Peyer's patch (tissue), 4 donors: ENCODE results near the gene PLEKHS1. TPM values are rescaled to one million over a fixed set of nuclear protein-coding genes. Genes with fewer than 3 reads are reported as not detected.
"Not testable (repeated sequence)": the region's sequence is repeated elsewhere in the genome, so short reads cannot be mapped to it uniquely, and the experiment has no call there.

Experiments
- DNase-seq, 3 donors: peaks; one replicate each; pipeline ENCODE4 v3.0.0-alpha.2; 2017 to 2019
- H3K27ac ChIP-seq, 4 donors: fragments of 200-600 bp; sonication (generic); one replicate each; pipeline ENCODE4 v1.5.1; 2016 to 2019
- H3K27me3 ChIP-seq, 2 donors: fragments of 200-600 bp; sonication (generic); one replicate each; pipeline ENCODE4 v1.5.1; 2019
- H3K36me3 ChIP-seq, 3 donors: fragments of 200-600 bp; sonication (generic); one replicate each; pipeline ENCODE4 v1.5.1; 2016 to 2019
- H3K4me1 ChIP-seq, 4 donors: fragments of 200-600 bp; sonication (generic); one replicate each; pipeline ENCODE4 v1.5.1; 2016 to 2019
- H3K4me3 ChIP-seq, 4 donors: fragments of 200-600 bp; sonication (generic); 1 replicate in 3 of 4; 2 replicates in 1 of 4; pipeline ENCODE4 v1.5.1; 2016 to 2019; ENCODE audit warnings: mild to moderate bottlenecking in 1 of 4
- H3K9me3 ChIP-seq, 4 donors: fragments of 200-600 bp; sonication (generic); one replicate each; pipeline ENCODE4 v1.5.1; 2016 to 2019; ENCODE audit warnings: mild to moderate bottlenecking in 1 of 4
- POLR2A ChIP-seq, 2 donors: fragments of 450-650 bp; IDR thresholded peaks; one replicate each; pipeline ENCODE4 v1.5.1; 2017; ENCODE audit warnings: antibody characterized with exemption in 2 of 2, mild to moderate bottlenecking in 2 of 2, moderate library complexity in 2 of 2
- total RNA-seq, 4 donors: library from RNA; depleted of rRNA; stranded (reverse); fragments of >200 nt; gene quantifications; one replicate each; pipeline ENCODE4 v1.1.0, GENCODE V29; 2016
- TF ChIP-seq, protein P1 (sequence below), 6 experiments: fragments of 450-650 bp in 4 of 6; fragments of 200-600 bp in 2 of 6; sonication (generic) in 1 of 6; IDR thresholded peaks; one replicate each; pipeline ENCODE4 v1.5.1; 2017 to 2019; ENCODE audit warnings: antibody characterized with exemption in 6 of 6, mild to moderate bottlenecking in 3 of 6, moderate library complexity in 1 of 6

Gene PLEKHS1
- total RNA-seq, 4 donors from 2014 or later = 20.6 to 129 (median 50.4) TPM

DNA sequence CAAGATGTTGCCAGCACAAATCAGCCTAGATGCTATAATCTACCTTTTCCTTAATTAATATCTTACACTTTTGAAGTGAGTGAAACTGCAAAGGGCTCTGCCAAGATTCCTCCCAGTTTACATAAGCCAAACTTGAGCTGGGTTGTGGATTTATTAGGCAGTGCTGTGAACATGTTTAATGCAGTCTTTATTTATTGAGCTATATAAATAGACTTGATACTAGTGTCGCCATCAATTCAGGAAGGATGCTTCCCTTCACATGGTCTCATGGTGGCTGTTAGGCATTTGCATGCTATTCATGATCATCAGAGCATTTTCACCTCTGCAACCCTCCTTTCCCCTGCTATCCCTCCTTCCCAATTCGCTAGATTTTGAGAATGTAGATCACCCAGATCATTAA, 40.2 kb downstream of the PLEKHS1 start:
- Histone ChIP-seq H3K9me3 (no peaks in the 10 kb centered on the region), H3K4me3 (no peak overlapping the region), H3K36me3 (no peaks in the 10 kb centered on the region), H3K27ac (no peak overlapping the region), H3K4me1 (no peaks in the 10 kb centered on the region), H3K27me3 (no peaks in the 10 kb centered on the region)
- no peak for TF ChIP-seq POLR2A (IDR thresholded peaks at IDR 0.05)
- TF ChIP-seq, protein P1, sequence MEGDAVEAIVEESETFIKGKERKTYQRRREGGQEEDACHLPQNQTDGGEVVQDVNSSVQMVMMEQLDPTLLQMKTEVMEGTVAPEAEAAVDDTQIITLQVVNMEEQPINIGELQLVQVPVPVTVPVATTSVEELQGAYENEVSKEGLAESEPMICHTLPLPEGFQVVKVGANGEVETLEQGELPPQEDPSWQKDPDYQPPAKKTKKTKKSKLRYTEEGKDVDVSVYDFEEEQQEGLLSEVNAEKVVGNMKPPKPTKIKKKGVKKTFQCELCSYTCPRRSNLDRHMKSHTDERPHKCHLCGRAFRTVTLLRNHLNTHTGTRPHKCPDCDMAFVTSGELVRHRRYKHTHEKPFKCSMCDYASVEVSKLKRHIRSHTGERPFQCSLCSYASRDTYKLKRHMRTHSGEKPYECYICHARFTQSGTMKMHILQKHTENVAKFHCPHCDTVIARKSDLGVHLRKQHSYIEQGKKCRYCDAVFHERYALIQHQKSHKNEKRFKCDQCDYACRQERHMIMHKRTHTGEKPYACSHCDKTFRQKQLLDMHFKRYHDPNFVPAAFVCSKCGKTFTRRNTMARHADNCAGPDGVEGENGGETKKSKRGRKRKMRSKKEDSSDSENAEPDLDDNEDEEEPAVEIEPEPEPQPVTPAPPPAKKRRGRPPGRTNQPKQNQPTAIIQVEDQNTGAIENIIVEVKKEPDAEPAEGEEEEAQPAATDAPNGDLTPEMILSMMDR (IDR thresholded peaks at IDR 0.05) = no peak
- DNase-seq = no peak

DNA sequence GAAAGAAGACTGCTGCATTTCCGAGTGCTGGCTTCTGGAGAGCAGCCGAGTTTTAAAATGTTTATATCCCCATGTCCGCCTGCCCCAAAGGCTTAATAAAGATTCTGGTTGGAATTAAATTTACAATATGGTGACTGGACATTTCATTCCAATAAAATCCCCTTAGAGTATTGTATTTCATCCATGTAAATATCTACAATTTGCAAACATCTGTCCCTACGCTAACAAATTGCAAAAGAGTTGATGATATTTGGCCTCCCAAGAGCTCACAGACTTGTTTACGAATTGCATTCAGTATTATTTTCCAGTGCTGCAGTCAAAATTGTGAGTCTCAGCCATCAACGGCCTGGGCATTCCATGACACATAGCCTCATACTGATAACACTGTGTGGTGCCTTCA, 50.1 kb downstream of the PLEKHS1 start:
- Histone ChIP-seq H3K27ac (no peak overlapping the region), H3K9me3 (no peaks in the 10 kb centered on the region), H3K4me1 (no peaks in the 10 kb centered on the region), H3K27me3 (no peaks in the 10 kb centered on the region), H3K36me3 (no peaks in the 10 kb centered on the region), H3K4me3 (no peak overlapping the region)
- no peak for DNase-seq
- TF ChIP-seq POLR2A (IDR thresholded peaks at IDR 0.05) = no peak
- TF ChIP-seq, protein P1 (IDR thresholded peaks at IDR 0.05) = no peak

DNA sequence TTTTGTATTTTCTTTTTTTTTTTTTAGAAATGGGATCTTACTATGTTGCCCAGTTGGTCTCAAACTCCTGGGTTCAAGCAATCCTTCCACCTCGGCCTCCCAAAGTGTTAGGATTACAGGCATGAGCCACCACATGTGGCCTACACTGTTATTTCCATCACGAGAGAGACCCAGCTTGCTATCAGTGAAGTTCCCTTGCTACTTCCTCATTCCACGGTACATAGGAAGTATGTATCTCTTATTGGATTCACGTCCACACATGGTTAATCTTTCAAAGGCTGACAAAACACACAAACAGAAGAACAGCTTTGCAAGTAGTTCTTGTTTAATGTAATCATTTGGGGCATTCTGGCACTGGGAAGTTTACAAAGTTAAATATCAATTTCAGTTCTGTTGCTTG, 51.5 kb downstream of the PLEKHS1 start:
- no peak for DNase-seq
- Histone ChIP-seq H3K36me3 (no peaks in the 10 kb centered on the region), H3K4me1 (no peaks in the 10 kb centered on the region), H3K27ac (no peak overlapping the region), H3K27me3 (no peaks in the 10 kb centered on the region), H3K9me3 (no peaks in the 10 kb centered on the region), H3K4me3 (no peak overlapping the region)
- TF ChIP-seq, protein P1 (IDR thresholded peaks at IDR 0.05) = no peak
- TF ChIP-seq POLR2A (IDR thresholded peaks at IDR 0.05) = no peak

DNA sequence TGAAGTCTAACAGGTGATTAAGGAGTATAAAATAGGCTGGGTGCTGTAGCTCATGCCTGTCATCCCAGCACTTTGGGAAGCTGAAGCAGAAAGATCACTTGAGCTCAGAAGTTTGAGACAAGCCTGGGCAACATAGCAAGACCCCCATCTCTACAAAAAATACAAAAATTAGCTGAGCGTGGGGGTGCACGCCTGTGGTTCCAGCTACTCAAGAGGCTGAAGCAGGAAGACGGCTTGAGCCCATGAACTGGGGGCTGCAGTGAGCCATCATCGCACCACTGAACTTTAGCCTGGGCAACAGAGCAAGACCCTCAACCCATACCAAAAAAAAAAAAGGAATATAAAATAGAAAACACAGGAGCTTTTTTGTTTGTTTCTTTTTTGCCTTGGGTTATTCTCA, 55.0 kb downstream of the PLEKHS1 start:
- Histone ChIP-seq H3K4me3 (no peak overlapping the region), H3K27ac (no peak overlapping the region), H3K4me1 (no peaks in the 10 kb centered on the region), H3K9me3 (no peaks in the 10 kb centered on the region), H3K27me3 (no peaks in the 10 kb centered on the region), H3K36me3 (no peaks in the 10 kb centered on the region)
- DNase-seq = no peak
- no peak for TF ChIP-seq POLR2A (IDR thresholded peaks at IDR 0.05)
- TF ChIP-seq, protein P1 (IDR thresholded peaks at IDR 0.05) = no peak

DNA sequence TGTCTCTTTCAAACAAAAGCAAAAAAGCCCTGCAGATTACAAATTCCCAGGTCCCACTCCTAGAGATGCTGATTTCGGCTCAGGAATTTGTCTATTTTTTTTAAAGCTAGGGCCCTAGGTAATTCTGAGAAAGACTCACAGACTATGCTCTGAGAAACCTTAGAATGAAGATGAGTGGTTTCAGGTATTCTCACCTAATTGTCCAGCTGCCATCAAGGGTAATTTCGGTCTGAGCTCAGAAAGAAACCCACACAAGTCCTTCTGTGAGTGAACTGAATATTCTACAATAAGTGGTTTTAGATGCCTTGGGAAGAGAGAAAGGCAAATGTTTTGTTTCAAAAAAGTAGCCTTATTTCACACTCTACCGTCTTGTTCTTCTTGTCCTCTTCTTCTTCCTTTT, 56.7 kb downstream of the PLEKHS1 start:
- DNase-seq = no peak
- no peak overlapping the region for H3K27ac ChIP-seq
- no peaks in the 10 kb centered on the region for H3K4me1 ChIP-seq
- H3K36me3 ChIP-seq = no peaks in the 10 kb centered on the region
- H3K27me3 ChIP-seq = no peaks in the 10 kb centered on the region
- H3K9me3 ChIP-seq = no peaks in the 10 kb centered on the region
- no peak overlapping the region for H3K4me3 ChIP-seq
- TF ChIP-seq POLR2A (IDR thresholded peaks at IDR 0.05) = no peak
- TF ChIP-seq, protein P1 (IDR thresholded peaks at IDR 0.05) = no peak

DNA sequence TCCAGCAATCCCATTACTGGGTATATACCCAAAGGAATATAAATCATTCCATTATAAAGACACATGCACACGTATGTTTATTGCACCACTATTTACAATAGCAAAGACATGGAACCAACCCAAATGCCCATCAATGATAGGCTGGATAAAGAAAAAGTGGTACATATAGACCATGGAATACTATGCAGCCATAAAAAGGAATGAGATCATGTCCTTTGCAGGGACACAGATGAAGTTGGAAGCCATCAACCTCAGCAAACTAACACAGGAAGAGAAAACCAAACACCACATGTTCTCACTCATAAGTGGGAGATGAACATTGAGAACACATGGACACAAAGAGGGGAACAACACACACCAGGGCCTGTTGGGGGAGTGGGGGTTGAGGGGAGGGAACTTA, 63.2 kb downstream of the PLEKHS1 start:
- H3K27ac ChIP-seq, H3K36me3 ChIP-seq, H3K4me3 ChIP-seq, H3K27me3 ChIP-seq, H3K4me1 ChIP-seq, H3K9me3 ChIP-seq, DNase-seq: not testable (repeated sequence)
